HEK293T (cell line): ENCODE measurements around the gene GPC4.

Experiments
- CTCF ChIA-PET: fragments of 350-600 bp; formaldehyde crosslinking; extraction: SDS; loops from one replicate; lab custom pipeline; 2021; ENCODE audit warnings: antibody characterized with exemption, inconsistent platforms; lab: Yijun Ruan, JAX
- POLR2A ChIA-PET: fragments of 350-600 bp; formaldehyde crosslinking; extraction: SDS; loops from one replicate; lab custom pipeline; 2020; ENCODE audit warnings: antibody characterized with exemption, inconsistent platforms; lab: Yijun Ruan, JAX
- DNase-seq: peaks from one replicate; pipeline ENCODE4 v3.0.0; 2012; ENCODE audit warnings: mixed read lengths; ENCODE audit errors: extremely low spot score
- ARNT ChIP-seq: fragments of 450-650 bp; IDR thresholded peaks from 2 replicates; pipeline ENCODE4 v1.6.1; 2017; ENCODE audit warnings: mild to moderate bottlenecking
- BHLHE40 ChIP-seq: fragments of 450-650 bp; IDR thresholded peaks from 2 replicates; pipeline ENCODE4 v1.6.1; 2016; ENCODE audit warnings: mild to moderate bottlenecking, moderate library complexity, borderline replicate concordance
- CTBP1 ChIP-seq: fragments of 450-650 bp; IDR thresholded peaks from 2 replicates; pipeline ENCODE4 v1.6.1; 2016; ENCODE audit warnings: borderline replicate concordance
- ELF4 ChIP-seq: fragments of 450-650 bp; IDR thresholded peaks from 2 replicates; pipeline ENCODE4 v1.6.1; 2017; ENCODE audit warnings: antibody characterized with exemption
- FOXA1 ChIP-seq: fragments of 450-650 bp; IDR thresholded peaks from 2 replicates; pipeline ENCODE4 v1.6.1; 2016; ENCODE audit warnings: mild to moderate bottlenecking
- FOXK2 ChIP-seq: fragments of 450-650 bp; IDR thresholded peaks from 2 replicates; pipeline ENCODE4 v1.6.1; 2016; ENCODE audit warnings: mild to moderate bottlenecking
- FOXM1 ChIP-seq: fragments of 450-650 bp; IDR thresholded peaks from 2 replicates; pipeline ENCODE4 v1.6.1; 2017; ENCODE audit warnings: mild to moderate bottlenecking, borderline replicate concordance
- HDGF ChIP-seq: fragments of 450-650 bp; IDR thresholded peaks from 2 replicates; pipeline ENCODE4 v1.6.1; 2017; ENCODE audit warnings: antibody characterized with exemption, borderline replicate concordance
- L3MBTL2 ChIP-seq: fragments of 450-650 bp; conservative IDR thresholded peaks from 2 replicates; pipeline ENCODE4 v1.6.1; 2016; ENCODE audit warnings: mild to moderate bottlenecking
- LEF1 ChIP-seq: fragments of 450-650 bp; IDR thresholded peaks from 2 replicates; pipeline ENCODE4 v1.6.1; 2017; ENCODE audit warnings: mild to moderate bottlenecking, borderline replicate concordance
- NFRKB ChIP-seq: fragments of 450-650 bp; IDR thresholded peaks from 2 replicates; pipeline ENCODE4 v1.6.1; 2016; ENCODE audit warnings: mild to moderate bottlenecking, moderate library complexity
- SP1 ChIP-seq: fragments of 450-650 bp; IDR thresholded peaks from 2 replicates; pipeline ENCODE4 v1.6.1; 2017
- SUZ12 ChIP-seq: fragments of 450-650 bp; IDR thresholded peaks from 2 replicates; pipeline ENCODE4 v1.6.1; 2016; ENCODE audit warnings: mild to moderate bottlenecking
- TARDBP ChIP-seq: fragments of 450-650 bp; IDR thresholded peaks from 2 replicates; pipeline ENCODE4 v1.6.1; 2016
- ZNF384 ChIP-seq: fragments of 450-650 bp; IDR thresholded peaks from 2 replicates; pipeline ENCODE4 v1.6.1; 2016
- TF ChIP-seq, protein P1 (sequence below): fragments of 450-650 bp; IDR thresholded peaks from 2 replicates; pipeline ENCODE4 v1.6.1; 2016

Gene GPC4

DNA sequence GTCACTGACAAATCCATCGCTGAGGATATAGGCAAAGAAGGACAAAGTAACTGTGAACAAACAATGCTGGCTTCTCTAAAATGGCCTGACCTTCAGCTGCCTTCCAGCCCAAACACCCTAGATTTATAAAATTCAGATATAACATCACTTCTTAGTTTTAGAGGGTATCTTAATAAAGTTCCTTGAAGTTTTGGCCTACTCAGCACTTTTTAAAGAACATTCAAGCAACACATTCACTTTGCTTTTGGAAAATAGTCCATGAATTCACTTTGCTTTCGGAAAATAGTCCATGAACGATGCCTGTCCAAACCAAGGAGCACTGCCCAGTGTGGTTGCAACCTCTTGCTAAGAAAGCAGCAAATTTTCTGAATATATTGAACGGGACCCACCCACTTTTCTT, 142.1 kb downstream of the GPC4 start:
- ChIA-PET CTCF (no interaction called here), POLR2A (no interaction called here)
- DNase-seq = no peak
- TF ChIP-seq ARNT (no peak), ZNF384 (no peak), FOXA1 (no peak), FOXK2 (no peak)

DNA sequence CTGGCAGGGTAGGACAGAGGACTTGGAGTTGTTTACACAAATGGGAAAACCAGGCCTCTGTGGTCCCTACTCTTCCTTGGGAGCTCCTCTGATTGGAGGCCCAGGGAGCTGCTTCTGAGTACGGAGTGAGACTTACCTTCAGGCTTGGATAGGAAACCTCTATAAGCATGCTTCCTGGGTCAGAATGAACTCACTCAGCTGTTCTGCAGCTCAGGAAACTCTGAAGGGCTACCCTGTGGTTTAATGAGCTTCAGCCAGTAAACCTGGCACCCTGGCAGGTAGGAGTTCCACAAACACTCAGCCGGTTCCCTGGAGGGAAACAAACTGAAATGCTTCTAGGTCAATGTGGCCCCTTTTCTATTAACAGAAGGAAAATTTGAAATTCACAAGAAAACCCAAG, 146.1 kb downstream of the GPC4 start:
- no peak for DNase-seq
- no peak for TF ChIP-seq LEF1
- no peak for TF ChIP-seq HDGF
- no peak for TF ChIP-seq FOXA1
- no peak for TF ChIP-seq SUZ12
- TF ChIP-seq SP1 = no peak
- no peak for TF ChIP-seq ARNT
- no peak for TF ChIP-seq BHLHE40
- TF ChIP-seq NFRKB = no peak
- TF ChIP-seq CTBP1 = no peak
- no peak for TF ChIP-seq FOXM1
- TF ChIP-seq ZNF384 = no peak
- TF ChIP-seq, protein P1, sequence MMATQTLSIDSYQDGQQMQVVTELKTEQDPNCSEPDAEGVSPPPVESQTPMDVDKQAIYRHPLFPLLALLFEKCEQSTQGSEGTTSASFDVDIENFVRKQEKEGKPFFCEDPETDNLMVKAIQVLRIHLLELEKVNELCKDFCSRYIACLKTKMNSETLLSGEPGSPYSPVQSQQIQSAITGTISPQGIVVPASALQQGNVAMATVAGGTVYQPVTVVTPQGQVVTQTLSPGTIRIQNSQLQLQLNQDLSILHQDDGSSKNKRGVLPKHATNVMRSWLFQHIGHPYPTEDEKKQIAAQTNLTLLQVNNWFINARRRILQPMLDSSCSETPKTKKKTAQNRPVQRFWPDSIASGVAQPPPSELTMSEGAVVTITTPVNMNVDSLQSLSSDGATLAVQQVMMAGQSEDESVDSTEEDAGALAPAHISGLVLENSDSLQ = no peak
- TF ChIP-seq FOXK2 = no peak
- ChIA-PET CTCF (no interaction called here), POLR2A (no interaction called here)

DNA sequence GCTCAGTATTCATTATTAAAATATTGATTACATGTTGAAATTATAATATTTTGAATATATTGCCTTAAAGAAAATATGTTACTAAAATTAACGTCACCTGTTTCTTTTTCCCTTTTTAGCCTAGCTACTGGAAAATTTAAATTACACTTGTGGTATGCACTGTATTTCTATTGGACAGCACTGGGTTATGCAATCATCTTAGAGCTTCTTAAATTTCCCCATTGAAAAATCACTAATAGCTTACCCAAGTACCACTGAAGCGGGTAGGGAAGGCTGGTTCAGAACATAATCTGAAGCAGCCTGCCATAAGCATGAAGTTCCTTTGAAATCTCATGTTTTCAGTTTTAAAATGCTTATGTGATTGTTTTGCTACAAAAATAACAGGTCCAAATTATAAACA, 147.7 kb downstream of the GPC4 start:
- no peak for TF ChIP-seq FOXM1
- TF ChIP-seq HDGF = no peak
- TF ChIP-seq, protein P1 = no peak
- no peak for TF ChIP-seq FOXA1
- no peak for TF ChIP-seq ZNF384
- TF ChIP-seq SP1 = no peak
- no peak for TF ChIP-seq SUZ12
- TF ChIP-seq NFRKB = no peak
- TF ChIP-seq ARNT = no peak
- TF ChIP-seq FOXK2 = no peak
- TF ChIP-seq L3MBTL2 = no peak
- TF ChIP-seq BHLHE40 = no peak
- TF ChIP-seq TARDBP = no peak
- POLR2A ChIA-PET = no interaction called here
- CTCF ChIA-PET = no interaction called here

DNA sequence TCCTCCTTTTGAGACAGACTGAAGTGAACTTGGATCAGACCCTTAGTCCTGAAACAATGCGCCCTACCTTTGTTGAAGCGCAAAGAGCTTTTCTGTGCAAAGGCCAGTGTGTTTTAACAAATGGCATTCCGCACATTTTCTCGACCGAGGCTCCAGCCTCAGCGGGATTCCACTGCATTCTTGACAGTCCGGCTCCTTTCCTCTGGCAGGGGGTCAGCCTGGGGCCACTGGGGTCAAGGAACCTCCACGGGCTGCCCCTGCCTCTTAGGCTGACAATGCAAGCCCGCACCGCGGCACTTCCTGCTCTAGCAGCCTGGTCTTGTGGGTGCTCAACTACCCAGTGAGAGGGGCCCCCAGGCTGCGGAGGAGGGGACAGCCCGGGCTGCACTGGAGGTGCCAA, 150.0 kb downstream of the GPC4 start:
- TF ChIP-seq CTBP1 (no peak), SP1 (no peak), ARNT (no peak), L3MBTL2 (no peak), BHLHE40 (no peak), FOXM1 (no peak), SUZ12 (no peak), FOXK2 (no peak), HDGF (no peak), ELF4 (no peak), ZNF384 (no peak), TARDBP (no peak), FOXA1 (no peak), LEF1 (no peak), NFRKB (no peak)
- TF ChIP-seq, protein P1 = no peak
- no peak for DNase-seq
- POLR2A ChIA-PET = no interaction called here
- CTCF ChIA-PET = no interaction called here

More for the DNA sequence above, 147.7 kb downstream of the GPC4 start:
- no peak for DNase-seq

DNA sequence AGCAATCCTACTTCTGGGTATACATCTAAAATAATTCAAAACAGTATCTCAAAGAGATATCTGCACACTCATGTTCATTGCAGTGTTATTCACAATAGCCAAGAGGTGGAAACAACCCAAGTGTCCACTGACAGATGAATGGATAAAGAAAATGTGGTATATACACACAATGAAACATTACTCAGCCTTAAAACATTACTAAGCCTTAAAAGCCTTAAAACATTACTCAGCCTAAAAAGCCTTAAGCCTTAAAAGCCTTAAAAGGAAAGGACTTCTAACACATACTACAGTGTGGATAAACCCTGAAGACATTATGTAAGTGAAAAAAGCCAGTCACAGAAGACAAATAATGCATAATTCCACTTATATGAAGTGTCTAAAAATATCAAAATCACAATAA, 156.8 kb downstream of the GPC4 start:
- CTCF ChIA-PET = no interaction called here
- POLR2A ChIA-PET = no interaction called here
- TF ChIP-seq ARNT (no peak), BHLHE40 (no peak), ZNF384 (no peak), NFRKB (no peak)
- DNase-seq = no peak

DNA sequence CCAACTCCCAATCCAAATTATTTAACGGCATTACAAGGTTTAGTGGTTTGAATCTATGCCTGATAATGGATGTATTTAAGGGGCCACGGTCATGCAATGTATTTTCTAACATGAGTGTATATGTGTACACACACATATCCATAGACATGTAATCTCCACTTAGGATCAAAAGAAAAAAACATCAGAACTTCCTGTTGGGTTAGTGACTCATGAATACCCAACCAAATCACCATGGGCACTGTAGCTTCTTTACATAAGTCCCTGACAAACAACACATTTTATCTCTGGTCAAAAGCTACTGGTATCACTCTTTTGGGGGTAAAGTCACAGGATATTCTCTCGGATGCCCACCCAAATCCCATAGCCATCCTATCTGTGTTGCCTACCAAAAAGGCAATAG, 160.6 kb downstream of the GPC4 start:
- no peak for DNase-seq
- CTCF ChIA-PET = no interaction called here
- no peak for TF ChIP-seq ARNT
- no peak for TF ChIP-seq ELF4
- no peak for TF ChIP-seq BHLHE40
- TF ChIP-seq FOXK2 = no peak
- TF ChIP-seq FOXA1 = no peak
- TF ChIP-seq, protein P1 = no peak
- TF ChIP-seq NFRKB = no peak
- TF ChIP-seq SUZ12 = no peak
- TF ChIP-seq HDGF = no peak
- no peak for TF ChIP-seq L3MBTL2
- no peak for TF ChIP-seq CTBP1
- POLR2A ChIA-PET = no interaction called here
